Measurements from ENCODE around the gene KANSL1. TPM values are rescaled to one million over a fixed set of nuclear protein-coding genes. Genes with fewer than 3 reads are reported as not detected.
A peak's percentile ranks its signal among the peaks of the same experiment; 100 is the strongest.

Gene KANSL1
- total and polyA plus RNA-seq, 9 of the 15 experiments (the other 6 are each of a cell fraction or from before 2014, with no cell fraction given): 3.6 to 55.4 (median 31.8) TPM

DNA sequence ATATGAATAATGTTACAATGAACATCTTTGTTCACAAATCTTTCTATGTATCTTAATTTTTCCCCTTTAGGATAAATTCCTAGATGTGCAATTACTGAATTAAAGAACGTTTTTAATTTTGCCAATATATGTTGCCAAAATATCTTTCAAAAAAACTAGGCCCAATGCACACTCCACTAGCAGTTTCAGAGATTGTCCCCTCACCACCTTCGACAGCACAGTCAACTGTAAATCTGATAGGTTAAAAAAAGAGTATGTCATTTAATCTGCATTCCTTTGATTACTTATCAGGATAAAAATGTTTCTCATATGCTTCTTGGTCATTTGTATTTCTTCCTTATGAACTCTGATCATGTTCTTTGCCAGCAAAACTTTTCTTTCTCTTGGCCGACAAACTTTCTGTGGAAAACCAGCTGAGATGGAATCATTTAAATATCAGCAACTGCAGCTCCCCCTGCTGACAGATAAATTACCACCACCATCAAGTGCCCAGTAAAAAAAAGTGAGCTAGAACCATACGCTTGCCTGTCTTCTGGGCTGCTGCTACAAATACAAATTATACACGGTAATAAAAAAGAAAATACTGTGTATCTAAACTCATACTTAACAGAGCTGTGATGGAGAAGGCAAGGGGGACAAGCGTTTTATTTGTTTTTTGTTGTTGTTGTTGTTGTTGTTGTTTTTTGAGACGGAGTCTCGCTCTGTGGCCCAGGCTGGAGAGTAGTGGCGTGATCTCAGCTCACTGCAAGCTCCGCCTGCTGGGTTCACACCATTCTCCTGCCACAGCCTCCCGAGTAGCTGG lies 19.6 kb upstream of the KANSL1 start (continued):
- TF ChIP-seq VEZF1 (CRISPR knock-in tag; IDR thresholded peaks at IDR 0.05): no peak
- TF ChIP-seq TEAD1 (CRISPR knock-in tag; IDR thresholded peaks at IDR 0.05): 0 out of 4 replicates have a peak, but pooled peaks of 1 of the 2 experiments have one; percentile 9
- TF ChIP-seq MEIS2 (IDR thresholded peaks at IDR 0.05; ENCODE audit: partially characterized antibody): no peak
- TF ChIP-seq ZNF239 (CRISPR knock-in tag; IDR thresholded peaks at IDR 0.05): no peak
- TF ChIP-seq, protein P1, sequence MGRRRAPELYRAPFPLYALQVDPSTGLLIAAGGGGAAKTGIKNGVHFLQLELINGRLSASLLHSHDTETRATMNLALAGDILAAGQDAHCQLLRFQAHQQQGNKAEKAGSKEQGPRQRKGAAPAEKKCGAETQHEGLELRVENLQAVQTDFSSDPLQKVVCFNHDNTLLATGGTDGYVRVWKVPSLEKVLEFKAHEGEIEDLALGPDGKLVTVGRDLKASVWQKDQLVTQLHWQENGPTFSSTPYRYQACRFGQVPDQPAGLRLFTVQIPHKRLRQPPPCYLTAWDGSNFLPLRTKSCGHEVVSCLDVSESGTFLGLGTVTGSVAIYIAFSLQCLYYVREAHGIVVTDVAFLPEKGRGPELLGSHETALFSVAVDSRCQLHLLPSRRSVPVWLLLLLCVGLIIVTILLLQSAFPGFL (CRISPR knock-in tag; IDR thresholded peaks at IDR 0.05): no peak
- no peak for TF ChIP-seq HEY1 (CRISPR knock-in tag; IDR thresholded peaks at IDR 0.05; ENCODE audit: borderline replicate concordance)
- no peak for TF ChIP-seq ARID4B (CRISPR knock-in tag; IDR thresholded peaks at IDR 0.05)
- no peak for TF ChIP-seq ARHGAP35 (IDR thresholded peaks at IDR 0.05; ENCODE audit: partially characterized antibody)
- no peak for TF ChIP-seq MYNN (IDR thresholded peaks at IDR 0.05)
- TF ChIP-seq MYNN (CRISPR knock-in tag; IDR thresholded peaks at IDR 0.05): no peak
- TF ChIP-seq, protein P2, sequence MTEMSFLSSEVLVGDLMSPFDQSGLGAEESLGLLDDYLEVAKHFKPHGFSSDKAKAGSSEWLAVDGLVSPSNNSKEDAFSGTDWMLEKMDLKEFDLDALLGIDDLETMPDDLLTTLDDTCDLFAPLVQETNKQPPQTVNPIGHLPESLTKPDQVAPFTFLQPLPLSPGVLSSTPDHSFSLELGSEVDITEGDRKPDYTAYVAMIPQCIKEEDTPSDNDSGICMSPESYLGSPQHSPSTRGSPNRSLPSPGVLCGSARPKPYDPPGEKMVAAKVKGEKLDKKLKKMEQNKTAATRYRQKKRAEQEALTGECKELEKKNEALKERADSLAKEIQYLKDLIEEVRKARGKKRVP (CRISPR knock-in tag; IDR thresholded peaks at IDR 0.05): no peak
- 0 out of 2 replicates have a peak, but pooled peaks have one; percentile 38 for TF ChIP-seq GATA2 (CRISPR knock-in tag; IDR thresholded peaks at IDR 0.05)
- no peak for TF ChIP-seq ZZZ3 (IDR thresholded peaks at IDR 0.05)
- TF ChIP-seq ZSCAN32 (CRISPR knock-in tag; IDR thresholded peaks at IDR 0.05): no peak
- peak; percentile 55 for TF ChIP-seq DACH1 (IDR thresholded peaks at IDR 0.05; ENCODE audit: partially characterized antibody)
- no peak for TF ChIP-seq ZNF449 (CRISPR knock-in tag; IDR thresholded peaks at IDR 0.05)

Data from K562 (cell line).